Measurements from ENCODE around the gene PADI3. TPM values are rescaled to one million over a fixed set of nuclear protein-coding genes. Genes with fewer than 3 reads are reported as not detected.

Gene PADI3
- total RNA-seq, 3 donors from 2014 or later (not counting 1 experiment from before 2014, with no cell fraction given), result not detected

DNA sequence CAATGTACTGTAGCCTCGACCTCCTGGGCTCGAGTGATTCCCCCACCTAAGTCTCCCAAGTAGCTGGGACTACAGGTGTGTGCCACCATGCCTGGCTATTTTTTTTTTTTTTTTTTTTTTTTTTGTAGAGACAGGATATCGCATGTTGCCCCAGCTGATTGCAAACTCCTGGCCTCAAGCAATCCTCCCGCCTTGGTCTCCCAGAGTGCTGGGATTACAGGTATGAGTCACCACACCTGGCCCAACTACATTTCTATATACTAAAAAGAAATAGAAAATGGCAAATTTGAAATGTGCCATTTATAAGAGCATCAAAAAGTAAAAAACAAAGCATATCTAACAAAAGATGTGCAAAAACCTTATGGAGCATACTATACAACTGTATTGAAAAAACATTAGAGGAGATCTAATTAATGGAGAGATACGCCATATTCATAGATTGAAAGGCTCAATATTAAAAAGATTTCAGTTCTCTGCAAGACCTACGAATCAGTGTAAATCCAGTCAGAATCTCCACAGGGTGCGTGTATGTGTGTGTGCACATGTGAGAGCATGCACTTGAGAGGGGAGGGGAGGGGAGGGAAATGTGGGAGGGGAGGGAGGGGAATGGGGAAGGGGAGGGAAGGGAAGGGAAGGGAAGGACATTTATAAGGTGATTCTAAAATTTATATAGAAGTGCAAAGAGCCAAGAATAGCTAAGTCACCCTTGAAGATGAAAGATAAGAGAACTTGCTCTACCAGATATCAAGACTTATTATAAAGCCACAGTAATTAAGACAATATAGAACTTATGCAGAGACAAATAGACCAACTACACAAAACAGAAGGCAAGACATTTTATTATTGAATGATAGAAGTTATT is 43.6 kb downstream of the PADI3 start:
- no peak overlapping the region for H3K27ac Mint-ChIP-seq
- no peak for ATAC-seq
- TF ChIP-seq, protein P1, sequence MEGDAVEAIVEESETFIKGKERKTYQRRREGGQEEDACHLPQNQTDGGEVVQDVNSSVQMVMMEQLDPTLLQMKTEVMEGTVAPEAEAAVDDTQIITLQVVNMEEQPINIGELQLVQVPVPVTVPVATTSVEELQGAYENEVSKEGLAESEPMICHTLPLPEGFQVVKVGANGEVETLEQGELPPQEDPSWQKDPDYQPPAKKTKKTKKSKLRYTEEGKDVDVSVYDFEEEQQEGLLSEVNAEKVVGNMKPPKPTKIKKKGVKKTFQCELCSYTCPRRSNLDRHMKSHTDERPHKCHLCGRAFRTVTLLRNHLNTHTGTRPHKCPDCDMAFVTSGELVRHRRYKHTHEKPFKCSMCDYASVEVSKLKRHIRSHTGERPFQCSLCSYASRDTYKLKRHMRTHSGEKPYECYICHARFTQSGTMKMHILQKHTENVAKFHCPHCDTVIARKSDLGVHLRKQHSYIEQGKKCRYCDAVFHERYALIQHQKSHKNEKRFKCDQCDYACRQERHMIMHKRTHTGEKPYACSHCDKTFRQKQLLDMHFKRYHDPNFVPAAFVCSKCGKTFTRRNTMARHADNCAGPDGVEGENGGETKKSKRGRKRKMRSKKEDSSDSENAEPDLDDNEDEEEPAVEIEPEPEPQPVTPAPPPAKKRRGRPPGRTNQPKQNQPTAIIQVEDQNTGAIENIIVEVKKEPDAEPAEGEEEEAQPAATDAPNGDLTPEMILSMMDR (IDR thresholded peaks at IDR 0.05), result no peak
- H3K4me3 ChIP-seq (ENCODE audit: low read length), result no peak overlapping the region
- peaks cover 4% of the 10 kb centered on the region for H3K4me1 ChIP-seq (ENCODE audit: control insufficient read depth, insufficient read depth, low read length)
- intact Hi-C loops (cut with micrococcal nuclease), result no loop called here
- no peaks in the 10 kb centered on the region for H3K36me3 ChIP-seq (ENCODE audit: control insufficient read depth, insufficient read depth, low read length)
- no peaks in the 10 kb centered on the region for H3K4me1 Mint-ChIP-seq
- 65% methylated on average over 4 of the region's 7 CpGs for WGBS (ENCODE audit: insufficient coverage)
- H3K9me3 ChIP-seq (ENCODE audit: control insufficient read depth, insufficient read depth, low read length), result no peaks in the 10 kb centered on the region
- no peaks in the 10 kb centered on the region for H3K27me3 ChIP-seq (ENCODE audit: control insufficient read depth, insufficient read depth, low read length)
- H3K27me3 Mint-ChIP-seq (ENCODE audit: low read depth in 2 of 2), result peaks cover 7 to 21% of the 10 kb centered on the region in 2 donors
- H3K27ac ChIP-seq (ENCODE audit: low read length), result no peak overlapping the region
- no peaks in the 10 kb centered on the region for H3K36me3 Mint-ChIP-seq
- no peak for DNase-seq
- H3K9me3 Mint-ChIP-seq, result no peaks in the 10 kb centered on the region
- H3K4me3 Mint-ChIP-seq, result no peak overlapping the region

DNA sequence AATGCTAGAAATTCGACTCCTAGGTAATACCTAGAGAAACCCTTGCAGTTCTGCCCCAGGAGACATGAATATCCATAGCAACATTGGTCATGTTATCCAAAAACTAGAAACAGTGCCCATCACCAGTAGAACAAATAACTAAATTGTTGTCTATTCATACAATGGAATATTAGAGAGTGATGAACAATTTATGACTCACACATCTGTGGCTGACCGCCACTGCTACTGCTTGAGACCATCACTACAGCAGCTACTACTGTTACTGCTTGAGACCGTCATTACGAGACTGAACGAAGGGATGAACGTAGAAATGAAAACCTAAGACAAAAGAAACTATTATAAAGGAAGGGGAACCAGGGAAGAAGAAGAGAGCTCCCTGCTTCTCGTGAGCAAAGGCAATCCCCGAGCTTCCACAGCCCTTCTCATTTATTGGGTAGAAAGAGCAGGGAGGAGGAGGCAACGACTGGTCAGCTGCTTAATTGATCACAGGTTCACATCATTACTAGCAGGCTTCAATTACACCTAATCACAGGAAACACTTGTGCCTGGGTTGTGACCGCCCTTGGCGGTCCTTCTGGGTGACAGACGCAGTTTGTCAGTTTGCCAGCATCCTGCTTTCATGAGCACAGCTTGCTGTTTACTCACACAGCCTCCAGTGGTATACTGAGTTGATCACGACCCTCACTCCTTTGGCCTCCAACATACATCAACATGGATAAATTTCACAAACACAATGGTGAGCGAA is 45.0 kb downstream of the PADI3 start:
- no peak overlapping the region for H3K27ac Mint-ChIP-seq
- Histone ChIP-seq H3K4me1 (ENCODE audit: control insufficient read depth, insufficient read depth, low read length) (no peaks in the 10 kb centered on the region), H3K27ac (ENCODE audit: low read length) (no peak overlapping the region), H3K4me3 (ENCODE audit: low read length) (no peak overlapping the region), H3K27me3 (ENCODE audit: control insufficient read depth, insufficient read depth, low read length) (no peaks in the 10 kb centered on the region), H3K9me3 (ENCODE audit: control insufficient read depth, insufficient read depth, low read length) (no peaks in the 10 kb centered on the region), H3K36me3 (ENCODE audit: control insufficient read depth, insufficient read depth, low read length) (no peaks in the 10 kb centered on the region)
- WGBS (ENCODE audit: insufficient coverage), result 52% methylated on average over 12 of the region's 14 CpGs
- intact Hi-C loops (cut with micrococcal nuclease), result no loop called here
- H3K9me3 Mint-ChIP-seq, result no peaks in the 10 kb centered on the region
- no peaks in the 10 kb centered on the region for H3K4me1 Mint-ChIP-seq
- H3K27me3 Mint-ChIP-seq (ENCODE audit: low read depth in 2 of 2), result peaks cover 10 to 26% of the 10 kb centered on the region in 2 donors
- ATAC-seq, result no peak
- no peak for DNase-seq
- no peaks in the 10 kb centered on the region for H3K36me3 Mint-ChIP-seq
- no peak overlapping the region for H3K4me3 Mint-ChIP-seq
- TF ChIP-seq, protein P1 (IDR thresholded peaks at IDR 0.05), result no peak

DNA sequence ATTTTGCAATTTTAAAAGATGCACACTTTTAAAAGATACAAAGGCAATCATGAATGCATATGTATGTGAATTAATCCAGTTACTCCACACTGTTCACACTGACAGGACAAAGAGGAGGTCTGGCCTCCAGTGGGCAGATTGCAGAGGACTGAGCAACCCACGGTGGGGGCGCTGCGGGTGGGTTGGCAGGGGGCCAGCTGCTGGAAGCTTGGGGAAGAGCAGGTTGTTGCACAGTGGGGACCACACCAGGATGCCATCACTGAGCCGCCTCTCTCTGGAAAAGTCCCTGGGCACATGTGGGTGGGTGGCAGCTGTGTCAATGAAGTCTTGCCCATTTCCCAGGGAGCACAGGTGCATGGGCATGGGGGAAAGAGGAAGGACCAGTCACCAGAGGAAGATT is 46.4 kb downstream of the PADI3 start:
- no peaks in the 10 kb centered on the region for H3K4me1 Mint-ChIP-seq
- H3K27me3 Mint-ChIP-seq (ENCODE audit: low read depth in 2 of 2), result peaks cover 11 to 26% of the 10 kb centered on the region in 2 donors
- Histone ChIP-seq H3K36me3 (ENCODE audit: control insufficient read depth, insufficient read depth, low read length) (no peaks in the 10 kb centered on the region), H3K4me3 (ENCODE audit: low read length) (no peak overlapping the region), H3K27me3 (ENCODE audit: control insufficient read depth, insufficient read depth, low read length) (no peaks in the 10 kb centered on the region), H3K4me1 (ENCODE audit: control insufficient read depth, insufficient read depth, low read length) (no peaks in the 10 kb centered on the region), H3K9me3 (ENCODE audit: control insufficient read depth, insufficient read depth, low read length) (no peaks in the 10 kb centered on the region), H3K27ac (ENCODE audit: low read length) (no peak overlapping the region)
- ATAC-seq, result no peak
- H3K9me3 Mint-ChIP-seq, result no peaks in the 10 kb centered on the region
- H3K27ac Mint-ChIP-seq, result no peak overlapping the region
- no peak for DNase-seq
- no peak overlapping the region for H3K4me3 Mint-ChIP-seq
- intact Hi-C loops (cut with micrococcal nuclease), result no loop called here
- WGBS (ENCODE audit: insufficient coverage), result 73% methylated on average over 4 of the region's 4 CpGs
- no peaks in the 10 kb centered on the region for H3K36me3 Mint-ChIP-seq
- TF ChIP-seq, protein P1 (IDR thresholded peaks at IDR 0.05), result no peak

Measured in natural killer cell (primary cell).